ENCODE results near the gene SLC4A4.
A peak's percentile ranks its signal among the peaks of the same experiment; 100 is the strongest.

The SLC4A4 gene

DNA sequence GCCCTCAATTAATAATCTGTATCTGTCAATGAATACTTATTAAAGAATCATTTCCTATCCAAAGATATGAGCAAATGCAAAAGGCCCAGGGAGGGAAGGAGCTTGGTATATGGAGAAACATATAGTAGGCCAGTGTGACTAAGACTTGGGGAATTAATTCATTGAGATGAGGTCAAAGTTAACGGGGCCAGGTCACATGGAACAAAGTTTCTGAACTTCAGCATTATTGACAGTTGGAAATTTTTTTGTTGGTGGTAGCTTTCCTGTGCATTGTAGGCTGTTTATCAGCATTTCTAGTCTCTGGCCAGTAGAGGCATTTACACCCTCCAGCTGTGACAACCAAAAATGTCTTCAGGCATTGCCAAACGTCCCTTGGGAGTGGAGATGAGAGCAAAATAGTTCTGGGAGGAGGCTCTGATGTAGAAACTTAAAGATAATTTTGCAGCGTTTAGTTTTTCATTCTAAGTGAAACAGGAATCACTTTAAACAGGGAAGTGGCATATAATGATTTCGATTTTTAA is 202.0 kb downstream of the SLC4A4 start:
- no peak for DNase-seq (ENCODE audit: low read depth)

DNA sequence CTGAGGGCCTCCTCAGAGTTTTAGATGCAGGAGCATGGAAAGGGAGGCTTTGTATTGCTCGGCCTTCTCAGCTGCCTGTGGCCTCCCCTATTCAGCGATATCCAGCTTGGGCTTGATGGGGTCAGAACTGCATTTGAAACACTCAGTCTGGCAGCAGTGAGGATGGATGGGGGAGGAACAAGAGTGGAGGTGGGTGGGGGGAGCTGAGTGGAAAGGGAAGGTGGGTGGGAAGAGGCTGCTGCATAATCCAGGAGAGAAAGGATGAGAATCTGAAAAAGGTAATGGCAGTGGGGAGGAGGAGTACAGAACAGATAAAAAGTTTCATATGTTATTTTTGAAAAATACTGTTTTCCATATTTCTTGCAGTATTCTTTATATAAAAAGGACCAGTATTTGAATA is 202.7 kb downstream of the SLC4A4 start:
- DNase-seq (ENCODE audit: low read depth): no peak

DNA sequence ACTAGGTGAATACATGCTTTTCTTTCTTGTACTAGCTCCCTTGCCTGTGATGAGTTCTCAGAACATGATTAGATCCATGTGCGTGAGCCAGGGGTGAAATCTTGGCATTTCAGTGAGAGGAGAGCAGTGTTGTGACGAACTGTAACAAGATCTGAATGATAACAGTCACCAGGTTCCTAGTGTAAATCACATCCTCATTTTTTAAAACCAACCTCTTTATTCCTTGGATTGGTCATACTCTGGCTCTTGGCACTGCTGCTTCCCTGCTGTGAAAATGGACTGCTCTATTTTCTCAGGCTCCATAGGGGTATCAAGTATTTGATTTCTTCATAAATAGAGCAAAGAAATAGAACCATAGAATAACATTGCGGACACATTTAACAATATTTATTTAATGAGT is 206.3 kb downstream of the SLC4A4 start:
- DNase-seq (ENCODE audit: low read depth): no peak

DNA sequence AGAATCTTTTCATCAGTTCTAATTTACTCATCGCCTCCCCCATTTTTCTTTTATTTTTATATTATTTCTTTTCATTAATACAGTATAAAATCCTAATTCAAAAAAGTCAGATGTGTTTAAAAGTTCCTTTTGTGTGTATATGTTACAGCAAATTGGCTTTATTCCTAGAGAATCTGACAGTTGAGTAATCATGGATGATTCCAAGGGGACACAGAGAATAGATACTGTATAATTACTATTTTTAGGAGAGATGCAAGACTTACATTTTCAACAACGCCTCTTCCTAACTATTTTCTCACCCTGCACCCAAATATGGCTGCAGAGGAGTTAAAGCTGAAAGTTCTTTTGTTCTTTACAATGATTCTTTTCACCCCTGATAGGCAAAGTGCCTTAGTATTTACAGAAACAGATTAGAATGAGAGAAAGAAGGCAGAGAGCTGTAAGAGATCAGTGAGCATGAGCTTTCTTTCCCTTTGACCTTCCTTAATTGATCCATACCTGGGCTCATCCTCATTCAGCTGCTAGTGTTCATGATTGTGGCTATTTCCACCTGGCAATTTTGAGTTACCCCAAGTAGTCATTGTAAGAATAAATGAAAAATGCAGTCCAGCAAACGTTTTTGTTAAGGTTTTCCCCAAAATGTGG is 210.8 kb downstream of the SLC4A4 start:
- no peak for DNase-seq (ENCODE audit: low read depth)

DNA sequence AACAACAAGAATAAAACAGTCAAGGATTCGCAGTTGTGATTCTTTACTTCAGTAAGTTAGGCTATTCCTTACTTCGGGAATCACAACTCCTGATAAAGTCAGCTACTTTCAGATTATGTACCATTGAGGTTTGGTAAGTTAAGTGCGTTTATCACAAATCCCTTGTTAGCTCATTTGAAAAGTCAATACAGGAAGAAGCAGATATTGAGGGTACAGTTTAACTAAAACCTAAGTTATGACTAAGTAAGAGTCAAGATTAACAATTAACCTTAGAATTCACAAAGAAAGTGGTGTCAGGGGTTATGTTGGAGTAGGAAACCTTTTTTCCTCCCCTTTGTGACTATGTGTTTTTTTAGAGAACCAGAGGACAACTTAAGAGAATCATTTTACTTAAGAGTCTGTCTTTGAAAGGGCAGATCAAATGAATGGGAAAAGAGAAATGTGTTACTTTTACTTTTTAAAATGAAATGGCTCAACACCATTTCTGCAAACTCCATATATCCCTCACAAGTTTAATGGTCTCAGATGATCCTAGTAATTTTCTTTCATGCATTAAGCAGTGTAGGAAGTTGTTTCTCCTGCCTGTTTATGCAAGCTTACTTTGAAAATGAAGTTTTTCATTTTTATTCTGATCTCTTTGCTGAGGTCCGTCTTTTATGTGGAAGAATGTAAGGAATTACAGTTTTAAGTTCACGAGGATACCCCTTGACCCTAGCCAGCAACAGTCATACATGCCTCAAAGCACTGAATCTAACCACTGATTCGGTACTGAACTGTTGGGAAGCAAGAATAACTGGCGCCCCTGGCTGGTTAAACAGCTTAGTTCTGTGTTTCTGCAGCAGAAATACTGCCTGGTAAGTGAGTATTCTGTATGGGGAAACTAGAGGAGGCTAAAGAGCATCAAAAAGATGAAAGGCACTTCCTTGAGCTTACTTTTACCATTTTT is 211.7 kb downstream of the SLC4A4 start:
- no peak for DNase-seq (ENCODE audit: low read depth)

DNA sequence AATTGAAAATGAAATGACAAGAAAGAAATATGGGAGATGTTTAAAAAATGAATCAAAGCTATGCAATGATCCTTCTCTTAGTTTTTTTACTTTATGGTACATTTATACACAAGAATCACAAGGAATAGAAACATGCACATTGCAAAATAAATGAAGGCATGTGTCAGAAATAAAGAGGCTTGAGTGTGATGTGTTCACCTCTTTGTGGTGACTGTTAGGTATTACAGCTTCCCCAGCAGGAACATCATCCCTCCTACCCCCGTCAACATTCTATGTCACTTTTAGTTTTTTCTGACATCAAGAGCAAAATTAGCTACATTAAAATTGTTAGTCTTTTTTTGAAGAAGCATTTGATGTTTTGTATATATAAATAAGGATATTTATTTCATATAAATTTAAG is 214.8 kb downstream of the SLC4A4 start:
- peak; percentile 10 for DNase-seq (ENCODE audit: low read depth)

DNA sequence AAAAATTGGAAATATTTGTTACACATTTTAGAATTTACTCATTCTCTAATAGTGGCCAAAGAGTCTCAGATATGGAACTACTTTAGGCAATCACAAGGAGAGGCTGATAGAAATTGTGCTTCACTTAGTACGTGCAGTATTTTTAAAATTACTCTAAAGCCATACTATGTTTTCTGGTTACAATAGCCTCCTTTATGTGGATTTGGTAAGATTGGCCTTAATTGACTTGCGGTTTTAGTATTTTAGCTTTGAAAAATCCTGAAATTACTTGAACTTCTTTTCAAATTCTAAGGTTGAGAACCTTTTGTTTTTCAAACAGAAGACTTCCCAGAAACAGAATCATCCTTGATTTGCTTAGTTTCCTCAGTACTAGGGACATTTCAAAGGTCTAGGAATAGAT is 215.2 kb downstream of the SLC4A4 start:
- no peak for DNase-seq (ENCODE audit: low read depth)

DNA sequence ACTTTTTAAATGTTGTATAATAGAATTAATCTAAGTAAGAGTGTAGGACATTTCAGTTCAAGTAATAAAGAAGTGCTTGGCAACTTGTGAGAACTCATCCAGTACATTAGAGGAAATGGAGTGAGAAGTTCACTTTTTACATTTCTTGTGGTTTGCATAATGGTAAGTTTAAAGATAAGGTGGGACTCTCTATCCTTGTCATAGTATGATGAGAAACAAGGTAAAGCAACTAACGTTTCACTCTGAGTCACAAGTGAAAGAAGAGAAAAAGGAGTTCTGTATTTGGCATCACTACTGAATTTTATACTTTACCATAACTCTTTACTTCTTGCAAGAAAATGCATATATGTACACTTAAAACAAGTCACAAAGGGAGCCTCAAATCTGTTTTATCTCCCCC is 219.4 kb downstream of the SLC4A4 start:
- DNase-seq (ENCODE audit: low read depth): no peak

DNA sequence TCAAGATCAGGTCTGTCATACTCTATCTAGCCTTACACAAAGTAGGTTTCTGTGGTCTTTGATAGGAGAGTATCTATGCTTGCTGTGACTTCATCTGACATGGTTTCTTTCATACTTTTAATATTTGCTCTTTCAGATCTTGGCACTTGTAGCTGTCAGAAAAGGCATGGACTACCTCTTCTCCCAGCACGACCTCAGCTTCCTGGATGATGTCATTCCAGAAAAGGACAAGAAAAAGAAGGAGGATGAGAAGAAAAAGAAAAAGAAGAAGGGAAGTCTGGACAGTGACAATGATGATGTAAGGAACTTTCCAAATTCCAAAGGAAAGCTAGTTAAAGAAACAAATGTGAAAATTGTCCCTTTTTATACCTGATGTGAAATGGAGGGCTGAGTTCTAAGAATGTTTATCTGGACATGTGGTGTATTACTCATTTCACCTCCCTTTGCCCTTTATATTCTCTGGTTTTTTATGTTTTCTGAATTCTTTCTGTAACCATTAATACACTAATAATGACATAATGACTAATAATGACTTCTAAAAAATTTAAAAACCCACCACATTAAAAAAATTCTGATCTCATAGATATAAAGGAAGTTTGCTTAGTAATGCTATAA is 221.2 kb downstream of the SLC4A4 start:
- peak; percentile 31 for DNase-seq (ENCODE audit: low read depth)

DNA sequence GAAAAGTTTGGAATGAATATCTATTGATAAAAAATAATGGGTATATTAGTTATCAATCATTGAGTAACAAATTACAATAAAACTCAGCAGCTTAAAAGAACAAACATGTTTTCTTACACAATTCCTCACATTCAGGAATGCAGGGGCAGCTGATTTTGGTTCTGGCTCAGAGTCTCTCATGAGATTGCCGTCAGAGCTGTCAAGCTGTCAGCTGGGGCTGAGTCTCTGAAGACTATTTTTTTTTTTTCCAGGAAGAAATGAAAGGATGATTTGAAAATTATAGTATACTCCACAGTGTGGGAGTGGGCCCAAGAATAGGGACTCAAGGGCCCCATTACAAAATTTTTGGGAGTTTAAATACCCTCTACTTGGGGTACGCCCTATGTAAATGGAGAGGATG is 226.0 kb downstream of the SLC4A4 start:
- DNase-seq (ENCODE audit: low read depth): no peak

DNA sequence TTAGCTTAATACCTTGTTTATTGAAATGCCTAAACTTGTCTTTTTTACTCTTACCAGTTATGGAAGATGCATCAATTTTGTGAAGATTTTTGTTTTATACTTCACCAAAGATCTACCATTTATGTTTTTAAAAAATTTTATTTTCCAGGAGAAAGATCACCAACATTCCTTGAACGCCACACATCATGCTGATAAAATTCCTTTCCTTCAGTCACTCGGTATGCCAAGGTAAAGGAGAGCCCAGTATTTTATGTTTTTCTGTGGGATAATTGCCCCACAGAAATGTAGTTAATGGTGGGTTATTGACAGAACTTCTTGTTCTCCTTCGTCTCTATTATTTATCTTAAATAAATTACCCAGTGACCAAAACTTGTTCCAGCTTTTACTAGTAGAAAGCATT is 228.0 kb downstream of the SLC4A4 start:
- no peak for DNase-seq (ENCODE audit: low read depth)

DNA sequence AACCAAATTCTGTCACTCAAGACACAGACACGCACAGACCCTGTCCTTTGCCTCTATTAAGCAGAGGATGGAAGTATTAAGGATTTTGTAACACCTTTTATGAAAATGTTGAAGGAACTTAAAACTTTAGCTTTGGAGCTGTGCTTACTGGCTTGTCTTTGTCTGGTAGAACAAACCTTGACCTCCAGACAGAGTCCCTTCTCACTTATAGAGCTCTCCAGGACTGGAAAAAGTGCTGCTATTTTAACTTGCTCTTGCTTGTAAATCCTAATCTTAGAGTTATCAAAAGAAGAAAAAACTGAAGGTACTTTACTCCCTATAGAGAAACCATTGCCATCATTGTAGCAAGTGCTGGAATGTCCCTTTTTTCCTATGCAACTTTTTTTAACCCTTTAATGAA is 229.3 kb downstream of the SLC4A4 start:
- no peak for DNase-seq (ENCODE audit: low read depth)

DNA sequence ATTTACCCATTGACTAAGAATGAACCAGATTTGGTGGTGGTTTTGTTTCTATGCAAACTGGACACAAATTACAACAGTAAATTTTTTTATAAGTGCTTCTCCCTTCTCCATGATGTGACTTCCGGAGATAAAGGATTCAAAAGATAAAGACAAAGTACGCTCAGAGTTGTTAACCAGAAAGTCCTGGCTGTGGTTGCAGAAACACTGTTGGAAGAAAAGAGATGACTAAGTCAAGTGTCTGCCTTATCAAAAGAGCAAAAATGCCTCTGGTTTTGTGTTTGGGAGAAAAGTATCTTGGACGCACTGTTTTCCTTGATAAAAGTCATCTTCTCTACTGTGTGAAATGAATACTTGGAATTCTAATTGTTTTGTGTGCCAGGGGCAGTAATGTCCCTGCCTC is 231.7 kb downstream of the SLC4A4 start:
- DNase-seq (ENCODE audit: low read depth): no peak

DNA sequence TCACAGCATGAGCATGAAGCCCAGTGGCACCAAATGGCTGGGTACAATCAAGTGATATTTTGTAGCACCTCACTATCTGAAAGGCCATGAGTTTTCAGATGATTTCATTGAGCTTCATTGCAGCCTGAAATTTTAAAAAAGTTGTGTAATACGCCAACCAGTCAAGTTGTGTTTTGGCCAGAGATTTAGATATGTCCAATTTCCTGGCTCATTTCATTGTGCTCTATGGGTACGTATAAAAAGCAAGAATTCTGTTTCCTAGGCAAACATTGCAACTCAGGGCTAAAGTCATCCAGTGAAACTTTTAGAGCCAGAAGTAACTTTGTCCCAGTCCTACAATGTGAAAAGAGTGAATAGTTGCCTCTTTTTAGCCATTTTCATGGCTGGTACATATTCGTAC is 232.5 kb downstream of the SLC4A4 start:
- DNase-seq (ENCODE audit: low read depth): no peak

DNA sequence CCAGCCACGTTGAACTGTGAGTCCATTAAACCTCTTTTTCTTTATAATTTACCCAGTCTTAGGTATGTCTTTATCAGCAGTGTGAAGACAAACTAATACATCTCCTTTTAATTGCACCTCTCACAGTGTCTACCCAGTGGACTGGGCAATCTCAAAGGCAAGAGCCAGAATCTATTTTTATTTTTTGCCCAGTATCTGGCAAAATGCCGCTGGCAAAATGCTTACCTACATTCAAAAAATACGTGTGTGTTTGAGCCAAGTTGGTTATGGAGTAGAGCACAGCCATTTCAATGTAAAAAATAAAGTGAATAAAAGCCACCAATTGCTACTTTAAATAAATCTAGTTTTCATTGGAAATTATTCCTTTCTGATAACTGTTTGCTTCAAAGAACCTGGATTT is 245.2 kb downstream of the SLC4A4 start:
- no peak for DNase-seq (ENCODE audit: low read depth)

DNA sequence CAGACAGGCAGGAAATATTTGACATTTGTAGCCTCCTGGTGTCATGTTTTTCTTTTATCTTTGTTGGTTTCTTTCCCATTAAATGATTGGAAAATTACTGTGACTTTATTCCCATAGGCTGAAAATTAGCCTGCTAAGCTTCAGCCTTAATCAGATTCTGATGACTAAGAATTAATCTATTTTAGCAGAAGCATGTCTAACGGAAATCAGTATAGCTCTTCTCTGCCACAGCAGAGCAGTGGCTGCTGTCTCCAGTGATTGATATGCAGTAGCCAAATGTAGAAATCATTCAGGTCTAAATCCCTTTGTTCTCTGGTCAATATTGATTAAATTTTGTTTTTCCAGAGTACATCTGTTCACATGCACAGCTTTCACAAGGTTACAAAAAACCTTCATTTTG is 245.8 kb downstream of the SLC4A4 start:
- DNase-seq (ENCODE audit: low read depth): no peak

DNA sequence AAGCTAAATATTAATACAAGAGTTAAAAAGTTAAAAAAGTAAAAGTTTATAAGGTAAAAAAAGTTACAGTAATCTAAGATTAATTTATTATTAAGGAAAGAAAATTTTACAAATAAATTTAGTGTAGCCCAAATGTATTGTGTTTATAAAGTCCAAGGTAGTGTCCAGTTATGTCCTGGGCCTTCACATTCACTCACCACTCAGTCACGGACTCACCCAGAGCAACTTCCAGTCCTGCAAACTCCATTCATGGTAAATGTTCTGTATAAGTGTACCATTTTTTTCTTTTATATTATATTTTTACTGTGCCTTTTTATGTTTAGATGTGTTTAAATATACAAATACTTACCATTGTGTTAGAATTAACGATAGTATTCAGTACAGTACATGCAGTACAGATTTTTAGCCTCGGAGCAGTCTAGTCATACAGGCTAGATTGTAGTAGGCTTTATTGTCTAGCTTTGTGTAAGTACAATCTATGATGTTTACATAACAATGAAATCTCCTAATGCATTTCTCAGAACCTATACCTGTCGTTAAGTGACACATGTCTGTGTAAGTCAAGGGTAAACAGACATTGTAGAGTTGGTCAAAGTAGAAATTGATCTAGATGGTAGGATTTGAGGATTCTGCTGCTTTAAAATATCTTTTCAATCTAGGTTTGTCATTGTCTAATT is 247.4 kb downstream of the SLC4A4 start:
- DNase-seq (ENCODE audit: low read depth): no peak

DNA sequence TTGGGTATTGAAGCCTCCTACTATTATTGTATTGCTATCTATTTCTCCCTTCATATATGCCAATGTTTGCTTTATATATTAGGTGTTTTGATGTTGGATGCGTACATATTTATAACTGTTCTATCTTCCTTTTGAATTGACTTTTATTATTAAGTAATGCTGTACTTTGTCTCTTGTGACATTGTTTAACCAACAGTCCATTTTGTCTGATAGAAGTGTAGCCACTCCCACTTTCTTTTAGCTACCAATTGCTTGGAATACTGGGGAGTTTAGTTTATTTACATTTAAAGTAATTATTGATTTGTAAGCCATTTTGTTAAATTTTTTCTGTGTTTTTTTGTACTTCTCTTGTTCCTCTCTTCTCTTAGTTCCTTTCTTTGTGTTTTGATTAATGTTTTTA is 249.2 kb downstream of the SLC4A4 start:
- DNase-seq (ENCODE audit: low read depth): no peak

DNA sequence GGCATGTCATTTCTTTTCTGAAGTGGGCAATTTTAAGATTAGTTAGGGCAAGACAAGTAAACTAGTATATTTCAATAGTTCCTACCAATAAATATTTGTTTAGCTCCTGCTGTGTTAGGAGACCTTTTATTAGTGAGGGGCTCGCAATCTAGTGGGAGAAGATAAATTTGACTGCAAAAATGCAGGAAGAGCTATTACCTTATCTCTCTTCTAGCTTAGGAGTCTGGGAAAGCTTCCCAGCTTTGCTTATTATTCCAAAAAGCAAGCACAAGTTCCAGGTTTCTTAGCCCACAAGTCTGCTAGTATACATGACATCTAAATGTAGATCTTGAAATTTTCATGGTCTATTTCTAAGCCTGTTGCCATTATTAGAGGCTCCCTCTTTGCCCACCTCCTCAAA is 254.0 kb downstream of the SLC4A4 start:
- DNase-seq (ENCODE audit: low read depth): no peak

DNA sequence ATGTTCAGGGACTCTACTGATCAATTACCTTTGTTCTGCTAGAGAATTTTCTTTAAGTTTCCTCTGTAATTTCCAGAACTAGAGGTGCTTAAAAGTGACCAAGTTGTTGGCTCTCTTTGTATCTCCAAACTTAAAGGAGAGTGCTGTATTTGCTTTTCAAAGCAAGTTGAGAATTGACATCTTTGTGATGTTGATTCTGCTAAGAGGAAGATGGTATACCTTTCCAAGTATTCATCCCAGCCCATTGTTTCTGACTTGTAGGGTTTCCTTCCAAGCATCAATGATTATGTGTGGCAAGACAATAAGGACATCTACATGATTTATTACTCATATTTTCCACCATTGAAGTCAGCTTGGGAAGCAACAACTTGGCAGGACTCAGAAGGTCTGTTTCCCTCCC is 254.5 kb downstream of the SLC4A4 start:
- no peak for DNase-seq (ENCODE audit: low read depth)

DNA sequence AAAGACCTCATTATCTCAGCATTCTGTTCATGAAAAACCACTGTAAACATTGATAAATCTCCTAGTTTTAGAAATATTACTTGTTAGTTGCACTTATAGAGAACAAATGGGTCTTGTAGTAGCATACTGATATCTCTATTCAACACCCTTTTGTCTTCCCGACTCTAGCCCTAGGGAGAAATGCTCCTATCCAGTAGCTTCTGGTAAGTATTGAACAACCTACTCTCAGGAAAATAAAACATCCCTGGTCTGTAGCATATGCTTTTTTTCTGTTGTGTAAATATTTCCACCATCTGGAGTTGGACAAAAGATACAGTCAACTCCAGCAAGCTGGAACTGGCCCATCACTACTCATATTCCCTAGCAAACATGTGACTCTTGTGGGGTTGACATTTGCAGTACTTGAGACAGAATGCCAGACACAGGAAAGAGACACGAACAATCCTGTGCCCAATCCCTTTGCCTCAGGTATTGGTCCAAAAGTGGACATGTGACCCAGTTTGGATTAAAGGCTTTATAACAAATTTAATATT is 256.8 kb downstream of the SLC4A4 start:
- DNase-seq (ENCODE audit: low read depth): no peak

DNA sequence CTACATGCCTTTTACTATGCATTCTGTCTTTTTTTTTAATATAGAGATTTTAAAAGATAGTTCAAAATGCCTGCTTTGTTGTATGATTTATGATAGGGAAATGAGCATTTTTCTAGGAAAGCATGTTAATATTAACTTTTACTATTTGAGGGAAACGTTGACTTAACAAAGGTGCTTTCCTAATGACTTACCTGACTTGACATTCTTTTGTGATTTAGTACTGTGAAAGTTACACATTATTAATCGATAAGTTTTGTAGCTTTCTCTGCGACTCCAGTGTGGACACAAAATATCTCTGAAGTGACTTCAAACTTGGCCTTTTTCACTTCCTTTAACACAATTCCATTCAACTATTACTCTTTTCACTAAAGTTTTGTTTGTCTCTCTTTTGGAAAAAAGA is 260.8 kb downstream of the SLC4A4 start:
- DNase-seq (ENCODE audit: low read depth): no peak
